Measurements from ENCODE around the gene ASPN.

The ASPN gene

GRCh38 chr9:92478783-92479182, 3.5 kb downstream of the ASPN start:
- peak overlapping the region; percentile 78 to 87 for H3K27ac ChIP-seq
- DNase-seq (ENCODE audit: low spot score) = no peak
- H3K4me3 ChIP-seq = peak overlapping the region; percentile 32
- no peak for TF ChIP-seq CTCF (IDR thresholded peaks at IDR 0.05)

GRCh38 chr9:92476962-92477361, 5.3 kb downstream of the ASPN start:
- Histone ChIP-seq H3K27ac (peak overlapping the region in 1 of 2 donors; percentile 74), H3K4me3 (peak overlapping the region; percentile 39)
- DNase-seq (ENCODE audit: low spot score) = no peak
- no peak for TF ChIP-seq CTCF (IDR thresholded peaks at IDR 0.05)

GRCh38 chr9:92474587-92474986, 7.7 kb downstream of the ASPN start:
- DNase-seq (ENCODE audit: low spot score) = no peak
- Histone ChIP-seq H3K27ac (no peak overlapping the region), H3K4me3 (no peak overlapping the region)
- TF ChIP-seq CTCF (IDR thresholded peaks at IDR 0.05) = no peak

GRCh38 chr9:92468206-92468605, 14.1 kb downstream of the ASPN start:
- H3K4me3 ChIP-seq = no peak overlapping the region
- peak overlapping the region in 1 of 2 donors; percentile 58 for H3K27ac ChIP-seq
- TF ChIP-seq CTCF (IDR thresholded peaks at IDR 0.05) = no peak
- DNase-seq (ENCODE audit: low spot score) = no peak

GRCh38 chr9:92467511-92467910, 14.8 kb downstream of the ASPN start:
- TF ChIP-seq CTCF (IDR thresholded peaks at IDR 0.05) = no peak
- DNase-seq (ENCODE audit: low spot score) = no peak
- Histone ChIP-seq H3K27ac (peak overlapping the region in 1 of 2 donors; percentile 58), H3K4me3 (no peak overlapping the region)

GRCh38 chr9:92467041-92467440, 15.3 kb downstream of the ASPN start:
- peak overlapping the region in 1 of 2 donors; percentile 58 for H3K27ac ChIP-seq

More at GRCh38 chr9:92467041-92467440, 15.3 kb downstream of the ASPN start:
- no peak for TF ChIP-seq CTCF (IDR thresholded peaks at IDR 0.05)
- DNase-seq (ENCODE audit: low spot score) = no peak
- H3K4me3 ChIP-seq = no peak overlapping the region

Data from coronary artery (tissue), 2 donors.